Amygdala (tissue), 56 donors: ENCODE data around the gene USH2A.

Experiments used
- DNase-seq, 56 donors: peaks; one replicate each; lab custom pipeline; 2025; lab: John Stamatoyannopoulos, UW

The USH2A gene

GRCh38 chr1:215986401-215986800 is 436.8 kb downstream of the USH2A start:
- DNase-seq: no peak

GRCh38 chr1:215983680-215984079 is 439.6 kb downstream of the USH2A start:
- DNase-seq: no peak

GRCh38 chr1:215971793-215972441 is 451.3 kb downstream of the USH2A start:
- no peak for DNase-seq

GRCh38 chr1:215970406-215970805 is 452.8 kb downstream of the USH2A start:
- no peak for DNase-seq

GRCh38 chr1:215963621-215964020 is 459.6 kb downstream of the USH2A start:
- no peak for DNase-seq

- DNase-seq: no peak
Measured at GRCh38 chr1:215963040-215963439, 460.2 kb downstream of the USH2A start.

- DNase-seq: no peak
Measured at GRCh38 chr1:215958841-215959240, 464.4 kb downstream of the USH2A start.

- no peak for DNase-seq
Measured at GRCh38 chr1:215957663-215958062, 465.6 kb downstream of the USH2A start.

- DNase-seq: no peak
Measured at GRCh38 chr1:215932558-215932957, 490.7 kb downstream of the USH2A start.

- no peak for DNase-seq
Measured at GRCh38 chr1:215926670-215927069, 496.6 kb downstream of the USH2A start.

- DNase-seq: no peak
Measured at GRCh38 chr1:215923129-215923824, 500.0 kb downstream of the USH2A start.

- no peak for DNase-seq
Measured at GRCh38 chr1:215911406-215911968, 511.8 kb downstream of the USH2A start.

- DNase-seq: no peak
Measured at GRCh38 chr1:215905493-215906115, 517.6 kb downstream of the USH2A start.

GRCh38 chr1:215900684-215901083 is 522.6 kb downstream of the USH2A start:
- peak in 1 of 56 donors; percentile 6 for DNase-seq

GRCh38 chr1:215899901-215900300 is 523.3 kb downstream of the USH2A start:
- DNase-seq: no peak

- no peak for DNase-seq
Measured at GRCh38 chr1:215895893-215896292, 527.4 kb downstream of the USH2A start.

- DNase-seq: no peak
Measured at GRCh38 chr1:215895276-215895675, 528.0 kb downstream of the USH2A start.

GRCh38 chr1:215894617-215895016 is 528.6 kb downstream of the USH2A start:
- DNase-seq: no peak

GRCh38 chr1:215891266-215892057 is 531.8 kb downstream of the USH2A start:
- no peak for DNase-seq

- no peak for DNase-seq
Measured at GRCh38 chr1:215890438-215890837, 532.8 kb downstream of the USH2A start.

- no peak for DNase-seq
Measured at GRCh38 chr1:215889871-215890270, 533.4 kb downstream of the USH2A start.
